ENCODE measurements around the gene ASTN2.

Gene ASTN2

GRCh38 chr9:117304549-117304948 is 110.3 kb downstream of the ASTN2 start:
- no peak for DNase-seq (ENCODE audit: low read depth in 2 of 3, low spot score in 2 of 3)

GRCh38 chr9:117303643-117304230 is 111.1 kb downstream of the ASTN2 start:
- DNase-seq (ENCODE audit: low read depth in 2 of 3, low spot score in 2 of 3): no peak

GRCh38 chr9:117302487-117302886 is 112.4 kb downstream of the ASTN2 start:
- no peak for DNase-seq (ENCODE audit: low read depth in 2 of 3, low spot score in 2 of 3)

- no peak for DNase-seq (ENCODE audit: low read depth in 2 of 3, low spot score in 2 of 3)
These were observed 114.3 kb downstream of the ASTN2 start for GRCh38 chr9:117300371-117301110.

GRCh38 chr9:117296453-117296852 is 118.4 kb downstream of the ASTN2 start:
- DNase-seq (ENCODE audit: low read depth in 2 of 3, low spot score in 2 of 3): no peak

GRCh38 chr9:117293206-117294114 is 121.4 kb downstream of the ASTN2 start:
- no peak for DNase-seq (ENCODE audit: low read depth in 2 of 3, low spot score in 2 of 3)

GRCh38 chr9:117290856-117291622 is 123.8 kb downstream of the ASTN2 start:
- no peak for DNase-seq (ENCODE audit: low read depth in 2 of 3, low spot score in 2 of 3)

GRCh38 chr9:117290306-117290840 is 124.5 kb downstream of the ASTN2 start:
- DNase-seq (ENCODE audit: low read depth in 2 of 3, low spot score in 2 of 3): no peak

- no peak for DNase-seq (ENCODE audit: low read depth in 2 of 3, low spot score in 2 of 3)
These were observed 128.6 kb downstream of the ASTN2 start for GRCh38 chr9:117286245-117286644.

GRCh38 chr9:117284414-117284813 is 130.4 kb downstream of the ASTN2 start:
- no peak for DNase-seq (ENCODE audit: low read depth in 2 of 3, low spot score in 2 of 3)

- no peak for DNase-seq (ENCODE audit: low read depth in 2 of 3, low spot score in 2 of 3)
These were observed 132.3 kb downstream of the ASTN2 start for GRCh38 chr9:117282541-117282940.

GRCh38 chr9:117278471-117279035 is 136.3 kb downstream of the ASTN2 start:
- DNase-seq (ENCODE audit: low read depth in 2 of 3, low spot score in 2 of 3): no peak

- no peak for DNase-seq (ENCODE audit: low read depth in 2 of 3, low spot score in 2 of 3)
These were observed 136.8 kb downstream of the ASTN2 start for GRCh38 chr9:117278020-117278419.

GRCh38 chr9:117276444-117276843 is 138.4 kb downstream of the ASTN2 start:
- DNase-seq (ENCODE audit: low read depth in 2 of 3, low spot score in 2 of 3): no peak

GRCh38 chr9:117273612-117274011 is 141.2 kb downstream of the ASTN2 start:
- no peak for DNase-seq (ENCODE audit: low read depth in 2 of 3, low spot score in 2 of 3)

- no peak for DNase-seq (ENCODE audit: low read depth in 2 of 3, low spot score in 2 of 3)
These were observed 145.9 kb downstream of the ASTN2 start for GRCh38 chr9:117268847-117269446.

- no peak for DNase-seq (ENCODE audit: low read depth in 2 of 3, low spot score in 2 of 3)
These were observed 147.9 kb downstream of the ASTN2 start for GRCh38 chr9:117266855-117267497.

- DNase-seq (ENCODE audit: low read depth in 2 of 3, low spot score in 2 of 3): no peak
These were observed 149.6 kb downstream of the ASTN2 start for GRCh38 chr9:117265253-117265652.

GRCh38 chr9:117258184-117258866 is 156.5 kb downstream of the ASTN2 start:
- no peak for DNase-seq (ENCODE audit: low read depth in 2 of 3, low spot score in 2 of 3)
